HL-60 (cell line): ENCODE measurements around the gene CYB5R2.

Experiments
- DNase-seq, 2 experiments: peaks; one replicate each; pipeline ENCODE4 v3.0.0-alpha.2; 2010 to 2020; ENCODE audit warnings: low read depth in 1 of 2, low spot score in 1 of 2
- H3K27ac ChIP-seq: fragments of 250-450 bp; sonication (Bioruptor Pico); replicated peaks from 2 replicates; pipeline ENCODE4 v1.5.1; 2020; ENCODE audit warnings: mild to moderate bottlenecking, moderate library complexity
- H3K27me3 ChIP-seq: fragments of 250-450 bp; sonication (Bioruptor Pico); 2 replicates; pipeline ENCODE4 v1.5.1; 2021; ENCODE audit warnings: mild to moderate bottlenecking, moderate library complexity; ENCODE audit not compliant: insufficient read depth, poor library complexity, severe bottlenecking
- H3K4me3 ChIP-seq: replicated peaks from 2 replicates; pipeline ENCODE4 v1.5.1; 2011; ENCODE audit warnings: mild to moderate bottlenecking, control low read depth, low read length; ENCODE audit not compliant: insufficient read depth
- CTCF ChIP-seq: IDR thresholded peaks from one replicate; pipeline ENCODE4 v1.5.1; 2011; ENCODE audit warnings: low read length, control low read depth, inconsistent platforms; ENCODE audit not compliant: insufficient read depth
- GABPA ChIP-seq: IDR thresholded peaks from 2 replicates; pipeline ENCODE4 v1.6.1; 2012; ENCODE audit warnings: low read depth
- POLR2AphosphoS5 ChIP-seq: IDR thresholded peaks from 2 replicates; pipeline ENCODE4 v1.6.1; 2012; ENCODE audit warnings: low read depth
- REST ChIP-seq: IDR thresholded peaks from 2 replicates; pipeline ENCODE4 v1.6.1; 2012; ENCODE audit warnings: low read depth; ENCODE audit not compliant: insufficient replicate concordance
- SPI1 ChIP-seq: IDR thresholded peaks from 2 replicates; pipeline ENCODE4 v1.6.1; 2012; ENCODE audit warnings: low read depth, mild to moderate bottlenecking, borderline replicate concordance

CYB5R2 gene

GRCh38 chr11:7621554-7621953 is 51.7 kb downstream of the CYB5R2 start:
- no peak overlapping the region for H3K27ac ChIP-seq
- H3K27me3 ChIP-seq: no peaks in the 10 kb centered on the region
- no peak for DNase-seq
- H3K4me3 ChIP-seq: no peak overlapping the region
- TF ChIP-seq SPI1: no peak

- no peak for DNase-seq
- no peaks in the 10 kb centered on the region for H3K27me3 ChIP-seq
- no peak overlapping the region for H3K4me3 ChIP-seq
- TF ChIP-seq GABPA (no peak), REST (no peak), CTCF (no peak), SPI1 (no peak), POLR2AphosphoS5 (no peak)
- no peak overlapping the region for H3K27ac ChIP-seq
Observed at GRCh38 chr11:7621090-7621489, 52.2 kb downstream of the CYB5R2 start.

- DNase-seq: no peak
- TF ChIP-seq GABPA: no peak
- TF ChIP-seq REST: no peak
- no peak for TF ChIP-seq SPI1
- TF ChIP-seq POLR2AphosphoS5: no peak
- no peak for TF ChIP-seq CTCF
- Histone ChIP-seq H3K4me3 (no peak overlapping the region), H3K27me3 (no peaks in the 10 kb centered on the region), H3K27ac (no peak overlapping the region)
Observed at GRCh38 chr11:7619322-7619721, 54.0 kb downstream of the CYB5R2 start.

- DNase-seq: no peak
- H3K4me3 ChIP-seq: no peak overlapping the region
- no peaks in the 10 kb centered on the region for H3K27me3 ChIP-seq
- H3K27ac ChIP-seq: no peak overlapping the region
- TF ChIP-seq GABPA (no peak), SPI1 (no peak), REST (no peak), CTCF (no peak), POLR2AphosphoS5 (no peak)
Observed at GRCh38 chr11:7617032-7617431, 56.3 kb downstream of the CYB5R2 start.
